ENCODE measurements around the gene CDC45. TPM values are rescaled to one million over a fixed set of nuclear protein-coding genes. Genes with fewer than 3 reads are reported as not detected.

Gene CDC45
- total and polyA plus RNA-seq, 8 donors = 0.28 to 1.3 (median 0.63) TPM; not detected in 2

DNA sequence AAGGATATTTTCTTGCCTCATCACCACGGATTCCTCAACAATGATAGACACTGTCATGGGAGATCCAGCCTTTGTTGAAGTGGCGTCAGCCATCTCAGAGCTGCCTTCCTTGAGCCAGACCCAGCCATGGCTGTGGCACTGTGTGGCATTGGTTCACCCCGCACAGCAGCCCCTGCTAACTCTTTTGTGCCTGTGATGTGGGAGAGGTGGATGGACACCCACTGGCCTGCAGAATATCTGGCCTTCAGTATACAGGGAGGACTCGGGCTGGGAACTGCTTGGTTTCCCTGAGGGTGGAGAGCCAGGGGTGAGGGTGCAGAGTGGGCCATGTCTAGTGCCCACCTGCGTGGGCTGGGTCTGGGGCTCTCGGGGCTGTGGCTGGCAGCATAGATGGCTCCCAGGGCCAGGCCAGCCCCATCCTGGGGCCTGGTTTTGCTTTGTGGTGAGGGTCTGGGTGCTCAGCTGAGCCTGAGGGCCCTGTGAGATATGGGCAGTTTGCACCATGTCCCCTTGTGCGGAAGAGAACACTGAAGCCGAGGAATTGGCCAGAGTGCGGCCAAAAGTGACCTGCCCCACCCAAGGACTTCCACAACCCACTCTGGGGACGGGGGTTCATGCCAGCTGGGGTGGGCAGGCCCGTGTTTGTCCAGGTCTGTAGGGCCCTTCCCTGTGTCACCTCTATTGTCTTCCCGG is 38.3 kb downstream of the CDC45 start:
- TF ChIP-seq, protein P1, sequence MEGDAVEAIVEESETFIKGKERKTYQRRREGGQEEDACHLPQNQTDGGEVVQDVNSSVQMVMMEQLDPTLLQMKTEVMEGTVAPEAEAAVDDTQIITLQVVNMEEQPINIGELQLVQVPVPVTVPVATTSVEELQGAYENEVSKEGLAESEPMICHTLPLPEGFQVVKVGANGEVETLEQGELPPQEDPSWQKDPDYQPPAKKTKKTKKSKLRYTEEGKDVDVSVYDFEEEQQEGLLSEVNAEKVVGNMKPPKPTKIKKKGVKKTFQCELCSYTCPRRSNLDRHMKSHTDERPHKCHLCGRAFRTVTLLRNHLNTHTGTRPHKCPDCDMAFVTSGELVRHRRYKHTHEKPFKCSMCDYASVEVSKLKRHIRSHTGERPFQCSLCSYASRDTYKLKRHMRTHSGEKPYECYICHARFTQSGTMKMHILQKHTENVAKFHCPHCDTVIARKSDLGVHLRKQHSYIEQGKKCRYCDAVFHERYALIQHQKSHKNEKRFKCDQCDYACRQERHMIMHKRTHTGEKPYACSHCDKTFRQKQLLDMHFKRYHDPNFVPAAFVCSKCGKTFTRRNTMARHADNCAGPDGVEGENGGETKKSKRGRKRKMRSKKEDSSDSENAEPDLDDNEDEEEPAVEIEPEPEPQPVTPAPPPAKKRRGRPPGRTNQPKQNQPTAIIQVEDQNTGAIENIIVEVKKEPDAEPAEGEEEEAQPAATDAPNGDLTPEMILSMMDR (IDR thresholded peaks at IDR 0.05) = no peak
- DNase-seq (no peak), FAIRE-seq (no peak), ATAC-seq (no peak)
- Histone ChIP-seq H3K36me3 (no peaks in the 10 kb centered on the region), H3K27ac (no peak overlapping the region), H3K27me3 (peaks cover 0 to under 1% (median 0%) of the 10 kb centered on the region in 4 donors), H3K9me3 (no peaks in the 10 kb centered on the region), H3K4me3 (no peak overlapping the region), H3K4me1 (no peaks in the 10 kb centered on the region)
- intact Hi-C loops (cut with DNase I) = no loop called here
- 88 to 89% methylated on average over 12 of the region's 12 CpGs for WGBS, 2 donors

DNA sequence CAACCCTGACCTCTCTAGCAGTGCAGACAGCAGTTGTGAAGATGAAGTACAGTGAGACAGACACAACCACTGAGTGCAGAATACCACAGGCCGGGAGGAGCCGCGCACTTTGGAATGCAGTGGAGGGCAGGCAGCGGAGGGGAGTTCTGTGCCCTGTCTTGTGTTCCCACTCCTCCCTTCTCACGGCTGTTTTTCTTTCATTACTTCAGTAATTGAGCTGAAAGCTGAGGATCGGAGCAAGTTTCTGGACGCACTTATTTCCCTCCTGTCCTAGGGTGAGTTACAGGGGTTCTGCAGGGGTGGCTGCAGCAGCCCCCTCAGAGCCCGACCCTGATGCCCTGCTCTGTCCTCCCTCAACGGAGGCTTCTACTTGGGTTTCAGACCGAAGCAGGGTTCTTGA is 38.9 kb downstream of the CDC45 start:
- Histone ChIP-seq H3K36me3 (no peaks in the 10 kb centered on the region), H3K27me3 (peaks cover 0 to 5% (median 0%) of the 10 kb centered on the region in 4 donors), H3K4me1 (peaks cover 0 to 2% (median 0%) of the 10 kb centered on the region in 3 donors), H3K4me3 (no peak overlapping the region), H3K9me3 (no peaks in the 10 kb centered on the region), H3K27ac (no peak overlapping the region)
- DNase-seq (no peak), ATAC-seq (no peak), FAIRE-seq (no peak)
- 89 to 91% methylated on average over 10 of the region's 10 CpGs for WGBS, 2 donors
- TF ChIP-seq, protein P1 (IDR thresholded peaks at IDR 0.05) = no peak
- intact Hi-C loops (cut with DNase I) = no loop called here

DNA sequence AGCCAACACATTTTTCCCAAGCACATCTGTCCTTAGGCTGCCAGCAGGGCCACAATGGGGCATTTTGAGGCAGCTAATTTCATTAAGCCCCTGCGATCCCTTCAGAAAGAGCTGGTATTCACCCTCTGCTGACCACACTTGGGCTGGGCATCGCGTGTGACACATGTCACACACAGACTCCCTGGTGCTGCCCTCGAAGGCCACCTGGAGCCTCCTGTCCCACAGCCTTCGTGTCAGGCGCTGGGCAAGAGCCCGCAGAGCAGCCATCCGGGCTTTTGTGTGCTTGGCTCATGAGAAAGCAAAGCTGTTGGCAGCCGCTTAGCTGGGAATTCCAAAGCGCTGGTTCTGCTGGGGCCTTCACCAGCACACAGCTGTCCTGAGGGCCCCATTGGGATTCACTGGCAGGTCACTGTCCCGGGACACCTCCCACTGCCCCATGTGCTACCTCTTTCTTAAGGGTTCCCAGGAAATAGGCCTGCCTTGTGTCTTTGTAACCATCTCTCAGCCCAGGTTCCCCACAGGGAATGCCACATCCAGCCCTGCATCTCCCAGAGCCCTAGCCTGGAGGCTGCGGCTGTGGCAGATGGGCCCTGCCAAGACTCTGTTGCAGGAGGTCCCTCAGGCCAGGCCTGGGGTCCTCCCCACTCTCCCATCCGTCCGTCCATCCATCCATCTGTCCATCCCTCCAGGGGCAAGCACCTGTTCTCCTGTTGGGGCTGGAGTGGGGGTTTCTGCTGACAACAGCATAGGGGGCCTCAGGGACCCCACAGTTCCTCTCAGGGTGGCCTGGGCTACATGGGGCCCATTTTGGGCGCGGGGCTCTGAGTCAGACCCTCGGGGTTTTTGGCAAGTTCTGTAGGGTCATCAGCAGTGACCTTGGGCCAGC is 39.6 kb downstream of the CDC45 start:
- Histone ChIP-seq H3K27me3 (peaks cover 0 to 5% (median 2%) of the 10 kb centered on the region in 4 donors), H3K27ac (no peak overlapping the region), H3K9me3 (no peaks in the 10 kb centered on the region), H3K4me3 (no peak overlapping the region), H3K36me3 (no peaks in the 10 kb centered on the region), H3K4me1 (peaks cover 0 to 2% (median 0%) of the 10 kb centered on the region in 3 donors)
- 84 to 90% methylated on average over 17 of the region's 17 CpGs for WGBS, 2 donors
- DNase-seq = peak in 1 of 6 donors; percentile 47
- TF ChIP-seq, protein P1 (IDR thresholded peaks at IDR 0.05) = no peak
- ATAC-seq = no peak
- FAIRE-seq = no peak
- intact Hi-C loops (cut with DNase I) = no loop called here

DNA sequence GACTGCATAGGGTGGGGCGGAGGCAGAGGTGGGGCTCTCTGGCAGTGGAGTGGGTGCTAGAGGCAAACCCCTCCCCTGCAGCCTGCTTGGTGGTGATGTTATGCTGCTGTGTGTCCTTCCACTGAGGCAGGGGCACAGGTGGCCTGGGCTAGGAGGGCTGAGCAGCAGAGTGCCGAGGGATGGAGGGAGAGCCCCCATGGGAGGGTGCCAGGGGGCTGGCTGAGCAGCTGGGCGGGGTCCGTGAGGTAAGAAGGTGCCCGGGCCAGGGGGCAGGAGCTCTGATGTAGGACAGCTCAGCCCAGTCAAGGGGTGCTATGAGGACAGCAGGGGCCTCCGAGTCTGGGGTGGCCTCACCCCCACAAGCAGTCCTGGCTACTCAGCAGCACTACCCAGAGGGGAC is 40.3 kb downstream of the CDC45 start:
- intact Hi-C loops (cut with DNase I) = no loop called here
- peaks cover 0 to 5% (median 2%) of the 10 kb centered on the region in 4 donors for H3K27me3 ChIP-seq
- TF ChIP-seq, protein P1 (IDR thresholded peaks at IDR 0.05) = no peak
- 84 to 91% methylated on average over 6 of the region's 6 CpGs for WGBS, 2 donors
- H3K4me1 ChIP-seq = peaks cover 0 to 2% (median 0%) of the 10 kb centered on the region in 3 donors
- no peak for ATAC-seq
- H3K4me3 ChIP-seq = no peak overlapping the region
- H3K36me3 ChIP-seq = no peaks in the 10 kb centered on the region
- H3K27ac ChIP-seq = no peak overlapping the region
- H3K9me3 ChIP-seq = no peaks in the 10 kb centered on the region
- DNase-seq = no peak
- no peak for FAIRE-seq

All from pancreas (tissue), 10 donors.